HepG2 (cell line): ENCODE measurements around the gene TEKT1. TPM values are rescaled to one million over a fixed set of nuclear protein-coding genes. Genes with fewer than 3 reads are reported as not detected.

Experiments
- BCL6 ChIP-seq: IDR thresholded peaks from 2 replicates; pipeline ENCODE4 v1.6.1; 2016; ENCODE audit warnings: missing genetic modification reagents, missing compliant biosample characterization
- DMAP1 ChIP-seq: IDR thresholded peaks from 2 replicates; pipeline ENCODE4 v1.6.1; 2016
- DPF2 ChIP-seq: sonication (generic); formaldehyde crosslinking; IDR thresholded peaks from 2 replicates; pipeline ENCODE4 v1.4.0; 2020; ENCODE audit warnings: mild to moderate bottlenecking, low read depth, missing genetic modification reagents, borderline replicate concordance
- HDAC1 ChIP-seq: sonication (generic); formaldehyde crosslinking; IDR thresholded peaks from 2 replicates; pipeline ENCODE4 v1.5.1; 2020; ENCODE audit warnings: mild to moderate bottlenecking, missing genetic modification reagents
- HOXA3 ChIP-seq: sonication (generic); formaldehyde crosslinking; IDR thresholded peaks from 2 replicates; pipeline ENCODE4 v1.5.0; 2020; ENCODE audit warnings: missing genetic modification reagents
- NR2F6 ChIP-seq, 2 experiments: IDR thresholded peaks; 2 replicates each; pipeline ENCODE4 v1.6.1; 2016; ENCODE audit warnings: antibody characterized with exemption in 1 of 2, mild to moderate bottlenecking in 1 of 2
- RFX1 ChIP-seq: fragments of 450-650 bp; IDR thresholded peaks from 2 replicates; pipeline ENCODE4 v1.6.1; 2017
- RNF2 ChIP-seq: fragments of 450-650 bp; conservative IDR thresholded peaks from 2 replicates; pipeline ENCODE4 v1.6.1; 2016; ENCODE audit warnings: low read depth
- SIN3B ChIP-seq: fragments of 150-350 bp; IDR thresholded peaks from 2 replicates; pipeline ENCODE4 v1.6.1; 2014; ENCODE audit warnings: low read length
- TEAD3 ChIP-seq: optimal IDR thresholded peaks from 2 replicates; pipeline ENCODE3; 2016; ENCODE audit warnings: borderline replicate concordance
- ZFX ChIP-seq: sonication (generic); formaldehyde crosslinking; IDR thresholded peaks from 2 replicates; pipeline ENCODE4 v1.4.0; 2020; ENCODE audit warnings: mild to moderate bottlenecking, low read depth, missing genetic modification reagents, moderate library complexity
- ZGPAT ChIP-seq: IDR thresholded peaks from 2 replicates; pipeline ENCODE4 v1.6.1; 2016; ENCODE audit warnings: mild to moderate bottlenecking
- ZNF12 ChIP-seq: sonication (generic); formaldehyde crosslinking; IDR thresholded peaks from 2 replicates; pipeline ENCODE4 v1.5.0; 2020; ENCODE audit warnings: missing genetic modification reagents
- ZNF205 ChIP-seq: IDR thresholded peaks from 2 replicates; pipeline ENCODE4 v1.6.1; 2018; ENCODE audit warnings: missing biosample characterization, missing genetic modification reagents
- ZNF225 ChIP-seq: sonication (generic); formaldehyde crosslinking; IDR thresholded peaks from 2 replicates; pipeline ENCODE4 v1.4.0; 2020; ENCODE audit warnings: mild to moderate bottlenecking, missing genetic modification reagents
- ZNF264 ChIP-seq: sonication (generic); formaldehyde crosslinking; IDR thresholded peaks from 2 replicates; pipeline ENCODE4 v1.4.0; 2020; ENCODE audit warnings: missing genetic modification reagents
- ZNF781 ChIP-seq: sonication (generic); formaldehyde crosslinking; IDR thresholded peaks from 2 replicates; pipeline ENCODE4 v1.5.1; 2020; ENCODE audit warnings: borderline replicate concordance, mild to moderate bottlenecking, missing genetic modification reagents; ENCODE audit errors: not compliant biosample characterization
- ZSCAN22 ChIP-seq: sonication (generic); formaldehyde crosslinking; IDR thresholded peaks from 2 replicates; pipeline ENCODE4 v1.4.0; 2020; ENCODE audit warnings: mild to moderate bottlenecking, missing genetic modification reagents
- ZSCAN9 ChIP-seq: IDR thresholded peaks from 2 replicates; pipeline ENCODE4 v1.6.1; 2016; ENCODE audit warnings: borderline replicate concordance
- polyA plus RNA-seq, 8 experiments: library from polyadenylated mRNA; depleted of rRNA in 3 of 8; stranded (reverse) in 7 of 8; unstranded in 1 of 8; fragments of >200 nt; fragmentation: Illumina TruSeq in 4 of 8; extraction: Trizol in 4 of 8; gene quantifications; 2 replicates each; pipeline versions ENCODE4 v1.2.1 to v1.2.3, GENCODE V29; 2011 to 2016; ENCODE audit warnings: low read depth in 4 of 8, missing spikeins in 1 of 8, mixed read lengths in 1 of 8; ENCODE audit not compliant: insufficient read depth in 1 of 8
- total RNA-seq, 5 experiments: library from RNA; depleted of rRNA; stranded (reverse); fragments of >200 nt; fragmentation: Illumina TruSeq; extraction: Trizol; gene quantifications; 2 replicates each; pipeline ENCODE4 v1.2.3, GENCODE V29; 2016; ENCODE audit warnings: low read depth in 1 of 5
- TF ChIP-seq, protein P1 (sequence below): IDR thresholded peaks from 2 replicates; pipeline ENCODE4 v1.6.1; 2016
- TF ChIP-seq, protein P2 (sequence below): sonication (generic); formaldehyde crosslinking; IDR thresholded peaks from 2 replicates; pipeline ENCODE4 v1.8.0; 2022; ENCODE audit warnings: mild to moderate bottlenecking, missing genetic modification reagents, moderate library complexity
- TF ChIP-seq, protein P3 (sequence below): sonication (generic); formaldehyde crosslinking; IDR thresholded peaks from 2 replicates; pipeline ENCODE4 v1.9.0; 2022; ENCODE audit warnings: low read depth, missing genetic modification reagents
- TF ChIP-seq, protein P4 (sequence below): sonication (generic); formaldehyde crosslinking; IDR thresholded peaks from 2 replicates; pipeline ENCODE4 v1.5.0; 2020; ENCODE audit warnings: mild to moderate bottlenecking, missing genetic modification reagents, borderline replicate concordance

TEKT1 gene
- total and polyA plus RNA-seq, 2 of the 13 experiments (the other 11 are each of a cell fraction or from before 2014, with no cell fraction given) = not detected

DNA sequence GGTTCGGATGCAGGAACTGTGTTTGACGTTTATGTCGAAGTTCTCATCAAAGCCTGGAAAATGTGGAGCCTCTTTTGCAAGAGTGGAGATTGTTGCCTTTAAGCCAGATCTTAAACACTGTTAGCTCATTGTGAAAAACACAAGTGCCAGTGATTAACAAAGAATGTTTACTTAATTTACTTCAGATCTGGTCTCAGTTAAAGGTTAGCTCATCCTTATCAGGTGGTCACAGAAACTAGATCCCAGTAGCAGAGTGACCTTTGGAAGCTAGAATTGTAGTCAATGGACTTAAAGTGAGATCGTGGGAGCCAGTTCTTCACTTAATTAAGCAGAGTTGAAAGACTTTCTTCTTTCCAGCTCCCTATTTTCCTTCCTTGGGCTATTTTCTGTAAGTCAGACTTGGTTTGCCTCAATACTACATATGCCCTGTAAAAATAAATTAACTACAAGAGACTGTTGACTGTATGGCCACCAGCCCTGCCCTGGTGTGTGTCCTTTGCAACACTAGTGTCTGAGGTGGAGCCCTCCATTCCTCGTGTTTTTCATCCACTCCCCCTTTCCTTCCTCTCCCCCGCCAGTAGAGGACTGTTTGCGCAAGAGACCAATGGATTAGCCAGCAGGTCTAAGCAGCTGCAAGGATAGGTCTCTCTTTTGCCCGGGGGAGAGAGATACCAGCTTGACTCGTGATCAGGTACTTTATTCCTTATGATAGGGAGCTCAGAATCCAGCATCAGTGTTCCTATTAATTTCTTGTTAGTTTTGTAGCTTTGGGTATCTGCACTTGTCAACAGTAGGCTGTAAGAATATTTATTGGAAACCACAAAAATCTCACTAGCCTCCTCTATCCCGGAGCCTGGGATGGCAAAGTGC, 35.3 kb downstream of the TEKT1 start (continued):
- peak; percentile 66; the same call in 1 of the 2 replicates for TF ChIP-seq HDAC1 (CRISPR knock-in tag)
- TF ChIP-seq RFX1 = no peak
- peak; percentile 63 for TF ChIP-seq ZGPAT (CRISPR knock-in tag)
- TF ChIP-seq, protein P1, sequence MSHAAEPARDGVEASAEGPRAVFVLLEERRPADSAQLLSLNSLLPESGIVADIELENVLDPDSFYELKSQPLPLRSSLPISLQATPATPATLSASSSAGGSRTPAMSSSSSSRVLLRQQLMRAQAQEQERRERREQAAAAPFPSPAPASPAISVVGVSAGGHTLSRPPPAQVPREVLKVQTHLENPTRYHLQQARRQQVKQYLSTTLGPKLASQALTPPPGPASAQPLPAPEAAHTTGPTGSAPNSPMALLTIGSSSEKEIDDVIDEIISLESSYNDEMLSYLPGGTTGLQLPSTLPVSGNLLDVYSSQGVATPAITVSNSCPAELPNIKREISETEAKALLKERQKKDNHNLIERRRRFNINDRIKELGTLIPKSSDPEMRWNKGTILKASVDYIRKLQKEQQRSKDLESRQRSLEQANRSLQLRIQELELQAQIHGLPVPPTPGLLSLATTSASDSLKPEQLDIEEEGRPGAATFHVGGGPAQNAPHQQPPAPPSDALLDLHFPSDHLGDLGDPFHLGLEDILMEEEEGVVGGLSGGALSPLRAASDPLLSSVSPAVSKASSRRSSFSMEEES (CRISPR knock-in tag) = no peak
- TF ChIP-seq, protein P2, sequence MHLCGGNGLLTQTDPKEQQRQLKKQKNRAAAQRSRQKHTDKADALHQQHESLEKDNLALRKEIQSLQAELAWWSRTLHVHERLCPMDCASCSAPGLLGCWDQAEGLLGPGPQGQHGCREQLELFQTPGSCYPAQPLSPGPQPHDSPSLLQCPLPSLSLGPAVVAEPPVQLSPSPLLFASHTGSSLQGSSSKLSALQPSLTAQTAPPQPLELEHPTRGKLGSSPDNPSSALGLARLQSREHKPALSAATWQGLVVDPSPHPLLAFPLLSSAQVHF = 0 out of 2 replicates have a peak, but pooled peaks have one; percentile 39
- TF ChIP-seq ZNF781 (CRISPR knock-in tag) = no peak
- TF ChIP-seq DMAP1 (CRISPR knock-in tag) = 0 out of 2 replicates have a peak, but pooled peaks have one; percentile 6
- no peak for TF ChIP-seq ZNF225
- peak; percentile 32; the same call in 1 of the 2 replicates for TF ChIP-seq NR2F6 (IDR thresholded peaks at IDR 0.05)
- TF ChIP-seq NR2F6 (CRISPR knock-in tag; IDR thresholded peaks at IDR 0.05) = peak; percentile 21; the same call in 1 of the 2 replicates
- peak; percentile 28; the same call in 1 of the 2 replicates for TF ChIP-seq HOXA3 (CRISPR knock-in tag)
- TF ChIP-seq ZNF12 (CRISPR knock-in tag) = peak; percentile 48; the same call in 1 of the 2 replicates
- peak; percentile 40; the same call in 1 of the 2 replicates for TF ChIP-seq ZSCAN22 (CRISPR knock-in tag)
- TF ChIP-seq ZSCAN9 (CRISPR knock-in tag) = no peak
- TF ChIP-seq ZNF205 (CRISPR knock-in tag) = no peak
- peak; percentile 43; the same call in 1 of the 2 replicates for TF ChIP-seq ZFX (CRISPR knock-in tag)
- TF ChIP-seq BCL6 (CRISPR knock-in tag) = peak; percentile 48; the same call in 1 of the 2 replicates
- peak; percentile 77; the same call in 1 of the 2 replicates for TF ChIP-seq ZNF264
- TF ChIP-seq RNF2 = no peak
- TF ChIP-seq SIN3B = no peak
- TF ChIP-seq, protein P3, sequence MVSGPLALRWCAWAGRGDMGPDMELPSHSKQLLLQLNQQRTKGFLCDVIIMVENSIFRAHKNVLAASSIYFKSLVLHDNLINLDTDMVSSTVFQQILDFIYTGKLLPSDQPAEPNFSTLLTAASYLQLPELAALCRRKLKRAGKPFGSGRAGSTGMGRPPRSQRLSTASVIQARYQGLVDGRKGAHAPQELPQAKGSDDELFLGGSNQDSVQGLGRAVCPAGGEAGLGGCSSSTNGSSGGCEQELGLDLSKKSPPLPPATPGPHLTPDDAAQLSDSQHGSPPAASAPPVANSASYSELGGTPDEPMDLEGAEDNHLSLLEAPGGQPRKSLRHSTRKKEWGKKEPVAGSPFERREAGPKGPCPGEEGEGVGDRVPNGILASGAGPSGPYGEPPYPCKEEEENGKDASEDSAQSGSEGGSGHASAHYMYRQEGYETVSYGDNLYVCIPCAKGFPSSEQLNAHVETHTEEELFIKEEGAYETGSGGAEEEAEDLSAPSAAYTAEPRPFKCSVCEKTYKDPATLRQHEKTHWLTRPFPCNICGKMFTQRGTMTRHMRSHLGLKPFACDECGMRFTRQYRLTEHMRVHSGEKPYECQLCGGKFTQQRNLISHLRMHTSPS = no peak
- TF ChIP-seq DPF2 = peak; percentile 50
- peak; percentile 31 for TF ChIP-seq TEAD3 (CRISPR knock-in tag)
- TF ChIP-seq, protein P4, sequence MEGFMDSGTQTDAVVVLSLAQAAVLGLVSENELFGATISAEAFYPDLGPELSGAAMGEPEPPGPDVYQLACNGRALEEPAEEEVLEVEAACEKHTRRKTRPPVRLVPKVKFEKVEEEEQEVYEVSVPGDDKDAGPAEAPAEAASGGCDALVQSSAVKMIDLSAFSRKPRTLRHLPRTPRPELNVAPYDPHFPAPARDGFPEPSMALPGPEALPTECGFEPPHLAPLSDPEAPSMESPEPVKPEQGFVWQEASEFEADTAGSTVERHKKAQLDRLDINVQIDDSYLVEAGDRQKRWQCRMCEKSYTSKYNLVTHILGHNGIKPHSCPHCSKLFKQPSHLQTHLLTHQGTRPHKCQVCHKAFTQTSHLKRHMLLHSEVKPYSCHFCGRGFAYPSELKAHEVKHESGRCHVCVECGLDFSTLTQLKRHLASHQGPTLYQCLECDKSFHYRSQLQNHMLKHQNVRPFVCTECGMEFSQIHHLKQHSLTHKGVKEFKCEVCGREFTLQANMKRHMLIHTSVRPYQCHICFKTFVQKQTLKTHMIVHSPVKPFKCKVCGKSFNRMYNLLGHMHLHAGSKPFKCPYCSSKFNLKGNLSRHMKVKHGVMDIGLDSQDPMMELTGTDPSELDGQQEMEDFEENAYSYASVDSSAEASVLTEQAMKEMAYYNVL = peak; percentile 81; the same call in 1 of the 2 replicates
